Stimulated activated naive CD4-positive, alpha-beta T cell (primary cell): ENCODE data around the gene NAALAD2.
"Not testable (repeated sequence)": the region's sequence is repeated elsewhere in the genome, so short reads cannot be mapped to it uniquely, and the experiment has no call there.

Experiments
- DNase-seq, 6 experiments: peaks; one replicate each; lab custom pipeline; 2025; lab: John Stamatoyannopoulos, UW

The NAALAD2 gene

GRCh38 chr11:90134478-90135003, at the start of gene NAALAD2:
NAALAD2 (plus strand) TSS chr11:90134663; CDS start chr11:90134759, 96 bp downstream.
- no peak for DNase-seq

DNA sequence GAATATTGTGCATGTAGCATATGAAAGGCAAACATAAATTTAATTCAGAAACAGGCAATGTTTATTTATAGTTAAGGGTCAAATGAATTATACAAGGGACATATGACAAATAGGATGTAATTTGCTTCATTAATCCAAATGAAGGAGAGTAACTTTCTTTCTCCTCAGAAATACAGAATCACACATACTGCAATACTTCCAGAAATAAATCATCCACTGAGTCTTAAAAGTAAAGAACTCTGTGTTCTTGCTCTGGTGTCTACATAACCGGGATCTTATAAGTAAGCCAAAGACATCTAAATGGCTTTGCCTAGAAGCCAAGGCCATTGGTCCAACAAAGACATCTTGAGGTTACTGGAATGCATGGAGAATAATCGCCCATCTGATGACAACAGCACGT, 48.8 kb upstream of the NAALAD2 start, which contains the start of gene UBTFL1:
UBTFL1 (plus strand) TSS at position 301 of the 400 bp plus-strand sequence; CDS start at position 301, 0 bp downstream.
- not testable (repeated sequence) for DNase-seq

DNA sequence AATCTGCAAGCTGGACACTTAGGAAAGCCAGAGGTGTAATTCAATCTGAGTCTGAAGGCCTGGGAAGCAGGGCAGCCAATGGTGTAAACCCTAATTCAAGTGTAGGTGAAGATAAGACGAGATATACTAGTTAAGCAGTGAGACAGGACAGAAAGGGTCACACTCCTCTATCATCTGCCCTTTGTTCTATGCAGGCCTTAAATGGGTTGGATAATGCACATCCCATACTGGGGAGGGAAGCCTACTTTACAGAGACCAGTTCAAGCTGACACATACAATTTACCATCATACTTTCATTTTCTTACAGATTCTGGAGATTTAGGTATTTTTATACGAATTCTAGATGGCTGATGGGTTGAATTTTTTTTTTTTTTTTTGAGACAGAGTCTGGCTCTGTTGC, 45.7 kb upstream of the NAALAD2 start:
- DNase-seq: not testable (repeated sequence)

- DNase-seq: not testable (repeated sequence)
These were observed 39.1 kb upstream of the NAALAD2 start for GRCh38 chr11:90095230-90095924.

DNA sequence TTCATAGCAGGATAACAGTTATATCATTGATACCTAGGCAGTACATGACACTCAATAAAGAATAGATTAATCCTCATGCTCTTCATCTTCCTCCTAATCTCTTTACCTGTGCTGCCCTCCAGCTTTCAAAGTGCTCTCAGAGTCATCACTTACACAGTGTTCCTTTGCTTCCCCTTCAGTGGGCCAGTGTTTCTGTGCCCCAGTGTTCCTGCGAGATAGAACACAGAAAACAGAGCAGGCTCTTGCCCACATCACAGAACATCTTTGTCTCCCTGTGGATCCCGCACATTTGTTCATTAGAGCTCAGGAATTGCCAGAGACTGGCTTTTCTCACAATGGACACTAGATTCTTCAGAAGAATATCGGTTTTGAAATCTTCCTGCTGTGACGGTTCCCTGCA, 36.2 kb upstream of the NAALAD2 start:
- DNase-seq: not testable (repeated sequence)

GRCh38 chr11:90100431-90100830, 34.0 kb upstream of the NAALAD2 start:
- no peak for DNase-seq

DNA sequence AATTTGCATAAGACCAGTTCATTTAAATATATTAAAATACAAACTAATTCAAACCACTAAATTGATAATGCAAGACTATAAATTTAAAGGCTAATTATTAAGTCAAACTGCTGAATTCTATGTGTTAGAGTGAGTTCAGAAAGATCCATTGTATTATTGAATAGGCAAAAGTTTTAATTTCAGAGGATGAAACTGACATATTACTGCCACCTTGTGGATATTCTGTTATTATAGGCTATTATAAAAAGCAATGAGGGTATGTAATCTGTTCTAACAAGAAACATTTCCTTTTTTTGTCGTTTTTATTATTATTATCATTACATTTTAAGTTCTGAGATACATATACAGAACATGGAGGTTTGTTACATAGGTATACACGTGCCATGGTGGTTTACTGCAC, 20.9 kb upstream of the NAALAD2 start:
- DNase-seq: no peak

DNA sequence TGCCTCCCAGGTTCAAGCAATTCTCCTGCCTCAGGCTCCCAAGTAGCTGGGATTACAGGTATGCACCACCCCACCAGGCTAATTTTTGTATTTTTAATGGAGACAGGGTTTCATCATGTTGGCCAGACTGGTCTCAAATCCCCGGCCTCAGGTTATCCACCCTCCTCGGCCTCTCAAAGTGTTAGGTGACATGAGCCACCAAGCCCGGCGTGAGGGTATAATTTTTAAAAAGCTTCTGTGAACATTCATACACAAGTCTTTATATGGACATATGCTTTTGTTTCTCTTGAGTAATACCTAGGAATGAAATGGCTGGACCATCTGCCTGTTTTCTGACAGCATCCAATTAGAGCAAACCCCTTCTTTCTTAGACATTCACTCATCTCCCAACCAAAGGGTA, 14.3 kb upstream of the NAALAD2 start:
- no peak for DNase-seq

DNA sequence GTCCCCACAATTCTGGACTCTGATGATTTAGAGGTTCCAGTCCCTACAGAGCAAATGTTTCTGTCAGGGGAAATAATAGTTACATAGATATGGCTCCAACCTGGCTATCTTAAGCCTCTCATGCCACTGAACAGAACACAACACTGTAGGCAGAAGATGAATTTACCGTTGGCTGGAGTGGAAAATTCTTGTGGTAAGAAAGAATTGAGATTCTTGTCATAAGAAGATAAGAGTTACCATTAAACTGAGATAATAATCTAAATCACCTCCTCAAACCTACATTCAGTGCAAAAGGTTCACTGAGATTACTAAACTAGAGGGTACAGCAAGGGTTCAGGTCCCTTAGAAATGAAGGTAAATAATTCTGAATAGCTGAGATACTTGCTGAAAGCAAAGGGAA, 10.1 kb upstream of the NAALAD2 start:
- no peak for DNase-seq

- DNase-seq: no peak
These were observed 9.5 kb upstream of the NAALAD2 start for GRCh38 chr11:90124946-90125345.

DNA sequence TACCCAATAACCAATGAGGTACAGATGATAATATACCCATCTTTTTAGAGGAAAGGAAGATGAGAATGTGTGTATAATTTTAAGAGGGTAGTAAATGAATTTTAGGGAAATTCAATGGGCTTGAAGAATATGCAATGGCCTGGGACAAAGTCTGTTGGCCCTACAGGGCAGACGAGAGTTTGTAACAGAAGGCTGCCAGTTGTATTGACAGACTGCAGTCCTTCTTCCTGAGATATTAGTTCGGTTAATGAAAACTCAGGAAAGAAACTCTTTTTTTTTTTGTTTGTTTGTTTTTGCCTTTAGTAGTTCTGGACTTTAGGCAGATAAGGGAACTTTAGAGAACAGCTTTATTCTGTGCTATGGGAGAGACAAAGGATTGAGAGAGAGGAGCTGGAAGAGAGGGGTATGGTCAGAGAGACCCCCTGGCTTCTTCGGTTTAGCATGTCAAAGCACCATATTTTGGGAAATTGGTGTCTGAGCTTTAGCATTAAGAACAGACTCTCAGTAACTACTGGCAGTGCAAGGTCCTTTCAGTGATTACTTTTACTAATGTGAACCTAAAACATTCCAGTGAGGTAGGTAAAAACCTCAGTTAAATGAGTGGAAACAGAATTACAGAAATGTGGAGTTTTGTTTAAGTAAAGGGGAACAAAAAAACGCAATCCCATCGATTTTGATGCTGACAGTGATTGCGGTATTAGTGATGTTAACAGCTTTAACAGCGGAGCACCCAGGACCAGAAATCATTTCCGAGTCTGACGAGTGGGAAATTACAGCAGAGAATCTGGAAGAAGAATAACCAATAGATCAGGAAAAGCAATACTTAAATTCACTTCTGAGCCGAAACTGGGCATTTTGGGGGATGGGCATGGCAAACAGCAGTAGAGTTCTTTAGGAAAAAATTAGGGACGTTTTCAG, 644 bp upstream of the NAALAD2 start:
- no peak for DNase-seq

- DNase-seq: no peak
These were observed 553 bp downstream of the NAALAD2 start for GRCh38 chr11:90135016-90135415.

DNA sequence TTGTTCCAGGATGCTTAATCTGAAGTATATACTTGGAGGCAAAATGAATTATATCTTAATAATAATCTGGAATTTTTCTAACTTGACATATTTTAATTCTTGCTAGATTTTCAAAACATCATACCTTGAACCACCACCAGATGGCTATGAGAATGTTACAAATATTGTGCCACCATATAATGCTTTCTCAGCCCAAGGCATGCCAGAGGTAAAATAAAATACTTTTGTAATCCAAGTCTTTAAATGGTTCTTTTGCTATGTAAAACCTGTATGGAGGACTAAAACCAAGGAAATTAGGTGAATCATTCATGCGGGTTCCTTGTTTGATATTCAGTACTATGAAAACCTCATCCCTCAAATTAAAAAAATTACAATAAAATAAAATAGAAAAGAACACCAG, 14.4 kb downstream of the NAALAD2 start:
- DNase-seq: no peak

- DNase-seq: not testable (repeated sequence)
These were observed 32.6 kb downstream of the NAALAD2 start for GRCh38 chr11:90166982-90167573.

- not testable (repeated sequence) for DNase-seq
These were observed 33.2 kb downstream of the NAALAD2 start for GRCh38 chr11:90167704-90168103.

DNA sequence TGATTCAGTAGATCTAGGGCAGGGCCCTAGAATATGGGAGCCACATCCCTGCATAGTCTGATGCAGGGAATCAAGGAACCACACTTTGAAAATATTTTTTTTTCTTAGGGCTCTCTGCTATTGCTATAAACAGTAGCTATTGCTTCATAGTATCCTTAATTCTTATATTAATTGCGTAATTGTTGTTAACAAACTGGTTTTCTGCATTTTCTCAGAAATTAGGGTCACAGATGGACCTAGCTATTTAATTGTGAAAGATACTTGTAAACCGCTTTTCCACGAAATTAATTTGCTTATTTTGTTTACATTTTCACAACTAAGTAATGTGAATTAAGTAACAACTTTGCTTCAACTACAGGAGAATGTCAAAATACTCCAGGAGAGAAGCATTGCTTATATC, 34.1 kb downstream of the NAALAD2 start:
- DNase-seq: no peak

DNA sequence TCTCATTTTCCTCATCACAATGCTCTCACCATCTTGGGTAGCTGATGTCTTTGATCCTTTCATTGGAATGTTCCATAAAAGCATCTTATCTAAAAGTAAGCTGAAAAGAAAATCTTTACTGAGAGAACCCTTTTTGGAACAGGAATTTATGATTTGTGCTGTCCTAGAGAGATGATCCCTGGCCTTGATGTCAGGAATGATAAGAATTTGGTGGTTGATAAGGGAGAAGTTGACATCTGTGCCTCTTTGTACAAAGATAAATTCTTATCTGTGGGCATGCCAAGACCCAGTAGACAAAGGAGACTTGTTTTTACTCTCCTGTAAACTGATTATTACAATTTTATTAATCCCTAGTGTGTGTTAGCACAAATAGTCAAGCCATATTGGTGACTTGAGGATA, 36.9 kb downstream of the NAALAD2 start:
- no peak for DNase-seq

DNA sequence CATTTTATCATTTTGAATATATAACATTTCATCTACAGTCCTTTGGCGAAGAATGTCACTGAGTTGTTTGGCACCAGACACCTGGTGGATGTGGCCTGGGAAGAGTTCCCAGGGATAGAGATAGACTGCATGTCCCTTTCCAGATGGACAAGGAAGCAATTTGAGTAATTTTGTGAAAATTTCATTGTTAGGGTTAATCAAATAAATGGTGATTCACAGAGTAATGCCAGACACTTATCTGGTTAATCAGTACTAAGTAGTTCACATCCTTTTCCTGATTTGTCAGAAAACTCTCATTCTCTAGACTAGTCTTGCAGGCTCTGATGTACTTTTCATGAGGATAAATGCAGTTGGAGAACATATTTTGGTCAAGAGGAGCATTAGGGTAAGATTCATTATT, 41.6 kb downstream of the NAALAD2 start:
- DNase-seq: no peak

DNA sequence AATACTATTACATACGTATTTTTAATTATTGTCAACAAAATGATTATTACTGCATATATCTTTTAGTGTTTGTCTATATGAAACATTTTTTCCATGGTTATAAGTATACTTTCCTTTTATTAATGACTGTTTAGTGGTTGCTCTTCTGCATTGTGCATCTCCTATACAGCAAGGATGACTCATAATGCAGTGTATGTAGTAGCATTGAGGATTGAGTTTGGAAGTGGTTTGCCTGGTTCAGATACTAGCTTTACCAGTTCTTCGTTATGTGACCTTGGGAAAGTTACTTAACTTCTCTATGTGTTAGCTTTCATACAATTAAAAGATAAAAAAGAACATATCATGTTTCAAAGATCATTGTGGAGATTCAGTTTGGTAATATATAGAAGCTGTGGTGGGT, 44.3 kb downstream of the NAALAD2 start:
- no peak for DNase-seq

DNA sequence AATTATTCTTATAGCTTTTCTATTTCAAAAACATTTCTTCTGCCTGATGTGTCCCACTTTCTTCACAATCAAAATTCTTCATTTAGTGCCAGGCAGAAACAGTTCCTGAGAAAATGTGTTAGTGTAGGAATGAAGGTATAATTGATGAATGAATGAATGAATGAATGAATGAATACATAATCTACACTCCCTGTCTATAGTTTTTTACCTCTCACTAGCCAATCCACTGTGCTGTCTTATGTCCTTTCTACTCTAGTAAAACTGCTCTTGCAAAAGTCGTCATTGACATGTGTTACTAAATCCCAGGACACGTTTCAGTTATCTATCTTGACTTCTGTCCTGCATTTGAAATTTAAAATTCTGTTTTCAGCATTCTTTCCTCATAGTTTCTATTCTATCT, 45.5 kb downstream of the NAALAD2 start:
- DNase-seq: no peak

GRCh38 chr11:90187839-90188238, 53.4 kb downstream of the NAALAD2 start:
- no peak for DNase-seq

GRCh38 chr11:90189011-90189410, 54.5 kb downstream of the NAALAD2 start:
- DNase-seq: no peak
